K562 treated with DMSO at 1 percent for 4 hours (cell line): Measurements from ENCODE around the gene UBC. TPM values are rescaled to one million over a fixed set of nuclear protein-coding genes. Genes with fewer than 3 reads are reported as not detected.

ENCODE experiments used
- total RNA-seq: library from RNA; unstranded; fragments of 300-600 nt; gene quantifications from 2 replicates; pipeline ENCODE4 v1.2.3, GENCODE V29; 2022; ENCODE audit not compliant: insufficient read depth

The UBC gene
- 1,134 and 1,238 TPM in 2 replicates for total RNA-seq

DNA sequence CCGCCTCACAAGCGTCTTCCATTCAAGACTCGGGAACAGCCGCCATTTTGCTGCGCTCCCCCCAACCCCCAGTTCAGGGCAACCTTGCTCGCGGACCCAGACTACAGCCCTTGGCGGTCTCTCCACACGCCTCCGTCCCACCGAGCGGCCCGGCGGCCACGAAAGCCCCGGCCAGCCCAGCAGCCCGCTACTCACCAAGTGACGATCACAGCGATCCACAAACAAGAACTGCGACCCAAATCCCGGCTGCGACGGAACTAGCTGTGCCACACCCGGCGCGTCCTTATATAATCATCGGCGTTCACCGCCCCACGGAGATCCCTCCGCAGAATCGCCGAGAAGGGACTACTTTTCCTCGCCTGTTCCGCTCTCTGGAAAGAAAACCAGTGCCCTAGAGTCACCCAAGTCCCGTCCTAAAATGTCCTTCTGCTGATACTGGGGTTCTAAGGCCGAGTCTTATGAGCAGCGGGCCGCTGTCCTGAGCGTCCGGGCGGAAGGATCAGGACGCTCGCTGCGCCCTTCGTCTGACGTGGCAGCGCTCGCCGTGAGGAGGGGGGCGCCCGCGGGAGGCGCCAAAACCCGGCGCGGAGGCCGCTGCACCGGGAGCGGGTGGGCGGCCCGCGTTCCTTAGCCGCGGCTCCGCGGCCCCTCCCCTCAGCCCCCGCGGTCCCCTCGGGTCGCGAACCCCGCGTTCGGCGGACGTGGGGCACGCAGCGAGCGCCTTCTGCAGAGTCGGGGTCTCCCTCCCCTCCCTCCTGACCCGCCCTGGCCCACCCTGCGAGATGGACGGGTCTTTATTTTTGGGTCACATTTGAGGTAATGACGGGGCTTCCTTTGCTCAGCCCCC lies at the start of gene UBC:
UBC (minus strand) TSS at position 259 of the 847 bp plus-strand sequence. CDS start 879 bp downstream, outside the sequence.

DNA sequence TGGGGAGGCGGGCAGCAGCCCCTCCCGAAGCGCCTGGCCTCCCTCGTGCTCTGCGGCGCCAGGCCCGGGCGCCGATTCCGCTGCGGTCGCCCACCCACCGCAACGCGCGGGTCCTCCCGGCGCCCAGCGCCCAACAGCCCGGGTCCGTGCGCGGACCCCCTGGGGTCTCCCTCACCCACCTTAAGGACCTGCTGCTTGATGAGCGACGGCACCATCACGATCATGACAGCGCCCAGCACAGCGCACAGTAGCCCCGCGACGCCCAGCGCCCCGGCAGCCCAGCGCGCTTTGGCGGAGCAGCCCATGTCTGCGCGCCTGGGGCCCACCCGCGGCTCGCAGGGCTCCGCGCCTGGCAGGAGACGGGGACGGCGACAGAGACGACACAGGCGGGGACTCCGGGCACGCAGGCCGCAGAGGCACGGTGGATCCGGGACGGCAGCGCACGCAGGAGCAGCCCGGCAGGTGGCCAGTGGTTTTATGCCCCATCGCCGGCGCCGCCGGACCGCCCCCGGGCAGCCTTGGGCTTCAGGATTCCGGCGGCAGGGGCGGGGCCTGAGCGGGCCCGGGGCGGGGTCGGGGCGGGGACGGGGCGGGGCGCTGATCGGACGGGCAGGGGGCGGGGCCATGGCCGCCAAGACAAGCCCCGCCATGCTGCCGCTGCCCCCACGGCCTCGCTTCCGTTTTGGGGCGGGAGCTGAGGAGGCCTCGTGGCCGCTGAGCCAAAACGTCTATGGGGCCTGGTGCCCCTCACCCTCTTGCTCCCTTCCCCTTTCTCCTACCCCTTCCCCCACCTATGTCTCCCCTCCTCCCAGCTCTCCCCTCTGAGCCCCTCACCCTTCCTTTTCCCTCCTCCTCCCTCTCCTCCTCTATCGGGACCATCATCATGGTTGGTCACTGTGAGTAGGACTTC lies 50.8 kb downstream of the UBC start, which contains the start of gene SCARB1:
SCARB1 (minus strand) TSS at position 449 of the 910 bp plus-strand sequence; CDS start at position 305, 144 bp downstream.

Other genes with a start within 250 kb of the UBC start
- gene SCARB1, start 50.8 kb downstream of the UBC start, total RNA-seq: 58.8 and 75.4 TPM in 2 replicates
- 10.0 and 11.5 TPM in 2 replicates for gene DHX37, start 74.5 kb upstream of the UBC start, total RNA-seq
- 5.9 and 8.6 TPM in 2 replicates for gene BRI3BP, start 79.0 kb upstream of the UBC start, total RNA-seq
- 17.5 and 22.7 TPM in 2 replicates for gene AACS, start 150.8 kb upstream of the UBC start, total RNA-seq